GM12801 (cell line): ENCODE data around the gene SLC25A21.

Source experiments
- TF ChIP-seq, protein P1 (sequence below): IDR thresholded peaks from one replicate; pipeline ENCODE4 v1.5.1; 2011; ENCODE audit warnings: control low read depth; ENCODE audit not compliant: insufficient read length; ENCODE audit errors: extremely low read depth

Gene SLC25A21

DNA sequence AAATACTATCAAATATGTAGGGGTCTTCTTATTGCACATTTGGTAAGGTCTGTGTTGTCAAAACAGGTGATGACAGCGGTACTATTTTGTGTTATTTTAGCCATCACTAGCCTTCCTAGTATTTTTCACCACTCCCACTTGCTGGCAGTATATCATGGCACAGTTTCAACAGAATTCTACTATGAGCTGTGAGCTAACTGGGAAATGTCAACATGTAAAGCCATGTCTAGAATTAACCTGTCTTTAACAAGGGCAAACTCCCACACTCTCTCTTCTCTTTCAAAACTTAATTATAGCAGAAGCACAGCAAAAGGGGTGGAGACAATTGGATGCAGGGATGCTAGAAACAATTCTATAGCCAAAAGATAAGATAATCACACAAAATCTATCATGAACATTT lies 257.3 kb downstream of the SLC25A21 start:
- TF ChIP-seq, protein P1, sequence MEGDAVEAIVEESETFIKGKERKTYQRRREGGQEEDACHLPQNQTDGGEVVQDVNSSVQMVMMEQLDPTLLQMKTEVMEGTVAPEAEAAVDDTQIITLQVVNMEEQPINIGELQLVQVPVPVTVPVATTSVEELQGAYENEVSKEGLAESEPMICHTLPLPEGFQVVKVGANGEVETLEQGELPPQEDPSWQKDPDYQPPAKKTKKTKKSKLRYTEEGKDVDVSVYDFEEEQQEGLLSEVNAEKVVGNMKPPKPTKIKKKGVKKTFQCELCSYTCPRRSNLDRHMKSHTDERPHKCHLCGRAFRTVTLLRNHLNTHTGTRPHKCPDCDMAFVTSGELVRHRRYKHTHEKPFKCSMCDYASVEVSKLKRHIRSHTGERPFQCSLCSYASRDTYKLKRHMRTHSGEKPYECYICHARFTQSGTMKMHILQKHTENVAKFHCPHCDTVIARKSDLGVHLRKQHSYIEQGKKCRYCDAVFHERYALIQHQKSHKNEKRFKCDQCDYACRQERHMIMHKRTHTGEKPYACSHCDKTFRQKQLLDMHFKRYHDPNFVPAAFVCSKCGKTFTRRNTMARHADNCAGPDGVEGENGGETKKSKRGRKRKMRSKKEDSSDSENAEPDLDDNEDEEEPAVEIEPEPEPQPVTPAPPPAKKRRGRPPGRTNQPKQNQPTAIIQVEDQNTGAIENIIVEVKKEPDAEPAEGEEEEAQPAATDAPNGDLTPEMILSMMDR, result no peak

DNA sequence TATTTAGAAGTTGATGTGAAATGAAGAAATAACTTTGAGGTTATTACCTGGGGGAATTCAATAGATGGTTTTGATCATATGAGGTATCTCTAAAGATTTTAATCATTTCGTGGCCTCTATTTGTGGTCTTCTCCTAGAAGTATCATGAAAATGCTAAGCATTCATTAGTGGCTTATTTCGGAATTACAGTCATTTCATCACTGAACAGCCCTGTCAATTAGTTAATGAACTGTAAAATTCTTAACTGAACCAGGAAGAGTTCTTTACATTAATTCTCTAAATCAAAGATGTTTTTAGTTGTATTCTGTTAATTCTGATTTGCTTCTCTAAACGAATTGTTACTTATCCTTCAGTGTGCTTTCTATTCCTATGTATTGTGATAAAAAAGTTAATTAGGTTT lies 261.8 kb downstream of the SLC25A21 start:
- TF ChIP-seq, protein P1, result no peak

DNA sequence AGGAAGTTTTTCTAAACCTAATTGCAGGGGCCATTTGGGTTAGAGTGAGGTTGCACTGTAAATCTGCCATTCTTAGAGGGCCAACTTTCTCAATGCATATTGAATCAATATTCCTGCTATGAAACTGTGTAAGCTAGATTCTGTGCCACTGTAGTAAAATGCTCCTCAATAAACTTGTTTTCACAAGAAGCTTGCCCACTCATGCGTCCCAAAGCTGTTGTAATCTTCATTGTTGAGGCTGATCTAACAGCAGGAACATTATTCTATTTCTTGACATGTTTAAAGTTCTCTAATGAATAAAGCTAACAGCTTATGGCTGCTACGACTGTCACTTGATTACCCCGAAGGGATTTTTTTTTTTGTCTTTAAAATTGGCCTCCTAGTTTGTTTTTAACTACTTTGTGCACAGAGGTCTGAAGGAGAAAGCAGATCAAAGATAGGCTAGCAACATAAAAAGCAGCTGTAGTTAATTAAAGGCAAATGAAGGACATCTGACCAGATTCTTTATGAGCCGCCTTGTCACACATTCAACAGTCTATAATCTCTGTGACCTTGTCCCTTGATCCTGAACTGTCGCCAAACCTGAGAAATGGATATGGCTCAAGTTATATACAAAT lies 267.0 kb downstream of the SLC25A21 start:
- TF ChIP-seq, protein P1, result no peak

DNA sequence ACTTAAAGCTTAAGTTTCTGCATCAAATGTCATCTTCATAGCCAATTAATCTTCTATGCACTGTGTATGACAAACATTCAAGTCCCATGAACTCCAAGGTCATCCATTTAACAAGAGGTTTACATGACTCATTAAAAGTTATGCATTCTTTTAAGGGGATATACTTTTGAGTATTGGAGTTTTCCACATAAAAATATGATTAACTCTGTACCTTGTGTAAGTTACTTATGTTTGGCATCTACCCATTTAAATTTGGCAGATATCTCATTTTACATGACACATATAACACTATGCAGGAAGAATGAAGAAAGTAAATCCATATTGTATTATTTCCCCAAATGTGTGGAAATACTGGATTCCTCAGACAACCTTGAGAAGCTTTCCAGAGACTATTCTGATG lies 270.5 kb downstream of the SLC25A21 start:
- TF ChIP-seq, protein P1, result no peak

DNA sequence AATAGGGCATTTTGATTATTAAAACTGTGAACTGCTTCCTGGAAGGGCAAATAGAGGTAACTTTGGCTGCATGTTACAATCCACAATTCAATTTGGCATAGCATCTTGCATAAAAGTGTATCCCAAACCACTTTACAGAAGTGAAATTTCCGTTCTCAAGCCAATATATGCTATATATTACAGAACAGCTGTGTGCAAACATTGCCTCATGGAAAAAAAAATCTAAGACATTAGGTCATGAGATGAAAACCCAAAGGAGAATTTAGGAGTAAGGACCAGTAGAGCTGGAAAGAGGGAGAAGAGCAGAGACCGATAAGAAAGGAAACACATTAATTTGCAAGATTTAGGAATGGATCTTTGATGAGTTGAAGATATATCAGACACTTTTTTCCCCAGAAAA lies 271.6 kb downstream of the SLC25A21 start:
- TF ChIP-seq, protein P1, result no peak

DNA sequence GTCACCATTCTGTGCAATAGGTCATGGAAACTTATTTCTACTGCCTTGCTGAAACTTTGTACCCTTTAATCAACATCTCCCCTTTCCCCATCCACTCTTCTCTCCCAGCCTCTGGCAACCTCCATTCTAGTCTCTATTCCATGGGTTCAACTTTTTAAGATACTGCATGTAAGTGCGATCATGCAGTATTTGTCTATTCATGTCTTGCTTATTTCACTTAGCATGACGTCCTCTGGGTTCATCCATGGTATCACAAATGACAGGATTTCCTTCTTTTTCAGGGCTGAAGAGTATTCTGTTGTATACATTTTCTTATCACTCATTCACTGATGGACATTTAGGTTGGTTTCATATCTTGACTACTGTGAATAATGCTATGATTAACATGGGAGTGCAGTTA lies 288.4 kb downstream of the SLC25A21 start:
- TF ChIP-seq, protein P1, result no peak

DNA sequence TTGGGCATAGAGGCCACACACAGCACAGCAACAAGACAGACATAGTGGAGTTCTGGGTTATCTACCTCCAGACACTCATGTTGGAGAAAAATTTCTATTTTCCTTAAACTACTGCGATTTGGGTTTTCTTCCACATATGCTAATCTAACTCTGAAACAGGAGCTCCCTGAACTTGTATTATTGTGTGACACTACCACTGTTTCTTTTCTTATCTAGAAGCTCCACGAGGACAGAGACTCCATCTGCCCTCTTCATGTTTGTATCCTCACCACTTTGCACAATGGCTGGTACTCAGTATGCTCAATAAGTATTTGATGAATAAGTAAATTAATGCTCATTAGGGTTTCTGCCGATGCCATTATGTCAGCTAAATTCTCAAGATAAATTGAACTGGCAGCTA lies 292.1 kb downstream of the SLC25A21 start:
- TF ChIP-seq, protein P1, result no peak
